Stimulated activated CD8-positive, alpha-beta memory T cell treated with anti-CD3 and anti-CD28 coated beads, Interleukin-15, amount 100 ng/mL, for 4 hours (primary cell): ENCODE results near the gene FAM193B.
"Not testable (repeated sequence)": the region's sequence is repeated elsewhere in the genome, so short reads cannot be mapped to it uniquely, and the experiment has no call there.

ENCODE experiments used
- DNase-seq, 2 donors: peaks; one replicate each; pipeline ENCODE4 v3.0.0-alpha.2; 2020; ENCODE audit warnings: low read depth in 2 of 2

FAM193B gene

DNA sequence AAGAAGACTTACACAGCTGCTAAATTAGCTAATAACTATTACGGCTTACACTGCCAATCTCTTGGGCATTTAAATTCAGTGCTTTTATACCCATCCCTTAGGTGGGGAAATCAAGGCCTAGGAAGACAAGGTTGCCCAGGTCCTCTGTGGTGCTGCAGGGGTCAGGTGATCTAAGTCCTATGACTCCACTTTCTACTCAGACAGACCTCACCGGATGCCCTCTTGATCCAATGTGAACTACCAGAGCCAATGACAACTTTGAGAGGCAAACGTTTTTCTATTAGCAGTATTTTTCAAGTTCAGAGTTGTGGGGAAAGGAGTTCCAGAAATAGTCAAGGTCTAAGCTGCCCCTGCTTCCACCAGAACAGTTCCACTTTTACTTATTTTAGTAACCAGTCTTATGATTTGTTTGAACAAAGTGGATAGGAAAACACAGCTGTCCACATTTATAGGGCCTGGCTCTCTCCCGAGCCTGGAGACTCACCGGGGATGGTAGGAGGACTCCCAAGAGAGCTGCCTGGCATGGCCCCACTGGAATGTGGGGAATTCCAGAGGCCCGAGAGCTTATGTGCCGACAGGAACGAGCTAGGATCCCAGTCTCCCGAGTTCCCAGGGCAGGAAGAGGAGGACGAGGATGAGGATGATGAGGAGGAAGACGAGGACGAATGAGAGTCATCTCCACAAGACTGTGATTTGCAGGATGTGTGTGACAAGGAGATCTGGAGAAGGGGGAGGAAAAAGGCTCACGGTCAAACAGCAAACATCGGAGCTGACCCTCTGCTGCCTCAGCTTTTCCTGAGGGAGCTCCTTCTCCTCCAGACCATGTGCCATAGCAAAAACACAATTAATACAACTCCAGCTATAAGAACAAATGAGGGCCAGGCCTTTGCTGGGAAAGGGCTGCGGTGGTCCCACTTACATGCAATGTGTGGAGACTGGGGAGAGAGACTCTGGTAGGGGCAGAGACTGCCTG, 16.7 kb downstream of the FAM193B start:
- DNase-seq = no peak

GRCh38 chr5:177536386-177536785, 18.0 kb downstream of the FAM193B start:
- DNase-seq = no peak

GRCh38 chr5:177535125-177535524, 19.2 kb downstream of the FAM193B start:
- DNase-seq = no peak

- not testable (repeated sequence) for DNase-seq
Measured at GRCh38 chr5:177534433-177534832, 19.9 kb downstream of the FAM193B start.

- no peak for DNase-seq
Measured at GRCh38 chr5:177531209-177531940, 23.0 kb downstream of the FAM193B start.

GRCh38 chr5:177530638-177531037, 23.7 kb downstream of the FAM193B start:
- no peak for DNase-seq

DNA sequence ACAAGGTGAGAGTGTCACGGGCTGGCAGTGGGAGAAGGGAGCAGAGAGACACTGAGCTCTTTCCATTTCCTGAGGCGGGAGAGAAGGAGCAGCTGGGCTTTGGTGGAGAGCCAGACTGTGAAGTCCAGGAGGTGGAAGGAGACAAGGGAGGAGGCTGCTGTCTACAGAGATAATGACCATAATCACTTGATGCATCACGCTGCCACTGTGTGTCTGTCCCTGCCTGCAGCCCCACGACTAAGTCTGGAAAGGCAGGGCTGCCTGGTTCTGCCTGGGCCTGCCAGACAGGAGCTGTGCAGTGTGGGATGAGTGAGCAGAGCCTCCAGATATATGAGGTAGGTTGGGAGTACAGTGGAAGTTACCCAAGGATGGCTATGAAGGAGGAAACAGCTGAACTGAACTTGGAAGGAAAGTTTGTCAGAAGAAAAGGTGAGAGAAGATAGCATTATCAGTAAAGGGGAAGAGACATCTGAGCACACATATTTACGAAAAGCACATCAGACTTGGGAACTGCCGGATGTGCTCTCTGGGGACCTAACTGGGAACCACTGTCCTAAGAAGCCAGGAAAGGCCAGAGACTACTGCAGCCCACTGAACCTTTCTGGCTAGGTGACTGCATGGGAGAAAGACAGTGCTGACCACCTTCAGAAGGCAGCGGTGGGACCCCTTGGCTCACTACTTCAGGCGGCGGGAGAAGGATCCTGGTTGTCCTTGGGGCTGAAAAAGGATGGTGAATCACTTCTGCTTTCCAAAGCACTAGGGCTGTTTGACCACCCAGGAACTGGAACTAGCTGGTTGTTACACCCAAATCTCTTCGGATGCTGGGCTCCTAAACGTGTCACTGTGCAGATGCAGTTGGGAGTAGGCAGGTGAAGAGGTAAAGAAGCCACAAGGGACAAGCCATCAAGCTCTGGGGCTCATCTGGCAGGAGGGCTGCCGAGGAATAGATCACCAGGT, 24.8 kb downstream of the FAM193B start:
- DNase-seq = no peak

- DNase-seq = no peak
Measured at GRCh38 chr5:177528631-177529030, 25.7 kb downstream of the FAM193B start.

GRCh38 chr5:177527595-177527994, 26.8 kb downstream of the FAM193B start:
- DNase-seq = no peak

DNA sequence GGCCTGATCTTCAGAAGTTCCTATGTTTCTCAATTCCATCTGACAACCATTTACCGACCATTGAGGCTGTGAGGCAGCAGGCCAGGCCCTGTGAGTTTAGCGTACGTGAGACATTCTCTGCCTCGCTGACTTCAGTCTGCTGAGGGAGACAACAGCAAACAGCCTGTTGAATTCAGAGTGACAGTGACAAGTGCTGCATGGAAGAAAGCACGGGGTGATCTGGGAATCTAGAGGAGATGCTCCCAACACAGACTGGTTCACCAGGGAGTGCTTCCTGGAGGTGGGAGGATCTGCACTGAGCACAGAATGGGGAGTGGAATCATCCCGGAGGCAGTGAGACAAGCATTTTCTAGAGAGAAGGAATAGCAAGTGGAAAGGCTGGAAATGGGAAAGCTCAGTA, 27.6 kb downstream of the FAM193B start:
- no peak for DNase-seq

DNA sequence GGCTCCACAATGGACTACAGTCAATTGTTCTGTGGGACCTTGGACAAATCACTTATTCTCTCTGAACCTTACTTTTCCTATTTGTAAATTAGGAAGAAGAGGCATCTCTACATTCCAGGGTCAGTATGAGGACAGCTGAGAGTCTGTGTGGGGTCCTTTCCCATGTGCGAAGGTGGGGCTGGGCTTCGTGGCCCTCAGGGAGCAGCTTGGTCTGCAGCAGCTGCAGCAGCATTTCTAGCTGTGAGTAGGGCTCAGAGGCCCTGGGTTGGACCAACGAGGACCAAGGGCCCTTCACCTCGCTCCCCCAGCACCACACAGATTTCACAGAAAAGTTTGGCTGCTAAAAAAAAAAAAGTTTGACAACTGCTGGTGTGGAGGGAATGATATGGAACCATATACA, 28.2 kb downstream of the FAM193B start:
- no peak for DNase-seq

- no peak for DNase-seq
Measured at GRCh38 chr5:177524941-177525655, 29.3 kb downstream of the FAM193B start.

DNA sequence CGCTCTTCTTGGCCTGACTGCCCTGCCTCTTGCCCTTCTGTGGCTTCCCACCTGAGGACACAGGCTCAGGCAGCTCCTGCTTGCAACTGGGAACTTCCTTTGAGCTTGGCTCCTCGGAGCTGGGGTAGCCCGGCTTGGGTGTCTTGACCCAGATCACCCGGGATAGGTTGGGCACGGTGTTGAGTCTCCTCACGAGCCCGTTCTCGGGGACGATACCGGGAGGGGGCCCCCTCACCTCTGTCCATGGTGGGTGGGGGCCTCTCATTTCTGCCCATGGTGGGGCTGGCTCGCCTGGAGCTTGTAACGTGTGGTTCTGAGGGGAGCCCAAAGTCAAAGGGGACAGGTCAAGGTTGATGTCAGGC, 29.8 kb downstream of the FAM193B start:
- DNase-seq = no peak

- no peak for DNase-seq
Measured at GRCh38 chr5:177523711-177524538, 30.4 kb downstream of the FAM193B start.

- no peak for DNase-seq
Measured at GRCh38 chr5:177520916-177521513, 33.3 kb downstream of the FAM193B start.

GRCh38 chr5:177520271-177520670, 34.1 kb downstream of the FAM193B start:
- no peak for DNase-seq

- DNase-seq = no peak
Measured at GRCh38 chr5:177519463-177520235, 34.7 kb downstream of the FAM193B start.

- peak; percentile 92 to 93 for DNase-seq
Measured at GRCh38 chr5:177516601-177517568, 37.5 kb downstream of the FAM193B start, which contains the start of gene DDX41. DDX41 (minus strand) TSS chr5:177516961; CDS start chr5:177516945, 16 bp downstream.
